SU-DHL-6 (cell line): ENCODE data around the gene PHF14.

ENCODE experiments used
- EZH2phosphoT487 ChIP-seq: fragments of 200-600 bp; sonication (generic), shearing (Covaris generic); conservative IDR thresholded peaks from 2 replicates; pipeline ENCODE4 v1.6.1; 2018; ENCODE audit warnings: mild to moderate bottlenecking, antibody characterized with exemption, low read length, moderate library complexity, mixed read lengths
- TF ChIP-seq, protein P1 (sequence below): fragments of 200-600 bp; sonication (generic); IDR thresholded peaks from one replicate; pipeline ENCODE4 v1.5.1; 2017; ENCODE audit warnings: antibody characterized with exemption, mild to moderate bottlenecking, low read length, moderate library complexity; ENCODE audit not compliant: insufficient read depth, poor library complexity, severe bottlenecking

DNA sequence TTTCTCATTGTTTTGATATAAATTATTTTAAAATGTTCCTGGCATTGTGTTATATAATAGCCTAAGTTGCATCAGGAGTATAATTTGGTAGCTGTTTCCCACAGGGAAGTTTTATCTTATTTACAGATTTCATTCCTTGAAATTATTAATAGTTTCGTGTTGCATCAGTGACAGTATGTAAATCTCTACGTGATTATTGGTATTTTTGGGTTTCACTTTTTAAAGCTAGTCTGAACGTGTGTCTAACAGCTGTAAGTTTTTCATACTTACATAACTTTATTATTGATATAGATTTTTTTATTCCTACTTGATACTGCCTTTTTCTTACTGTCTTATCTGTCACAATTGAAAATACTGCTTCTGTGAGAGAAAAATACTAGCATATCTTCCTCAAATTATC is 167.9 kb downstream of the PHF14 start:
- TF ChIP-seq, protein P1, sequence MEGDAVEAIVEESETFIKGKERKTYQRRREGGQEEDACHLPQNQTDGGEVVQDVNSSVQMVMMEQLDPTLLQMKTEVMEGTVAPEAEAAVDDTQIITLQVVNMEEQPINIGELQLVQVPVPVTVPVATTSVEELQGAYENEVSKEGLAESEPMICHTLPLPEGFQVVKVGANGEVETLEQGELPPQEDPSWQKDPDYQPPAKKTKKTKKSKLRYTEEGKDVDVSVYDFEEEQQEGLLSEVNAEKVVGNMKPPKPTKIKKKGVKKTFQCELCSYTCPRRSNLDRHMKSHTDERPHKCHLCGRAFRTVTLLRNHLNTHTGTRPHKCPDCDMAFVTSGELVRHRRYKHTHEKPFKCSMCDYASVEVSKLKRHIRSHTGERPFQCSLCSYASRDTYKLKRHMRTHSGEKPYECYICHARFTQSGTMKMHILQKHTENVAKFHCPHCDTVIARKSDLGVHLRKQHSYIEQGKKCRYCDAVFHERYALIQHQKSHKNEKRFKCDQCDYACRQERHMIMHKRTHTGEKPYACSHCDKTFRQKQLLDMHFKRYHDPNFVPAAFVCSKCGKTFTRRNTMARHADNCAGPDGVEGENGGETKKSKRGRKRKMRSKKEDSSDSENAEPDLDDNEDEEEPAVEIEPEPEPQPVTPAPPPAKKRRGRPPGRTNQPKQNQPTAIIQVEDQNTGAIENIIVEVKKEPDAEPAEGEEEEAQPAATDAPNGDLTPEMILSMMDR = no peak
- TF ChIP-seq EZH2phosphoT487 = no peak
